ENCODE data around the gene EDEM3.

EDEM3 gene

GRCh38 chr1:184698016-184698415 lies 56.6 kb downstream of the EDEM3 start:
- no peak overlapping the region for H3K4me3 Mint-ChIP-seq
- no peaks in the 10 kb centered on the region for H3K4me1 Mint-ChIP-seq
- no peak for TF ChIP-seq CTCF (IDR thresholded peaks at IDR 0.05; ENCODE audit: unreplicated experiment in 3 of 3)
- H3K36me3 Mint-ChIP-seq (ENCODE audit: low read depth), result peaks cover 36% of the 10 kb centered on the region
- peak overlapping the region in 1 of 3 experiments; percentile 15 for H3K27ac Mint-ChIP-seq
- H3K27me3 Mint-ChIP-seq (ENCODE audit: low read depth), result no peaks in the 10 kb centered on the region
- H3K9me3 Mint-ChIP-seq, result no peaks in the 10 kb centered on the region

GRCh38 chr1:184696403-184696802 lies 58.3 kb downstream of the EDEM3 start:
- H3K4me3 Mint-ChIP-seq, result no peak overlapping the region
- TF ChIP-seq CTCF (IDR thresholded peaks at IDR 0.05; ENCODE audit: unreplicated experiment in 3 of 3), result no peak

GRCh38 chr1:184695023-184695422 lies 59.6 kb downstream of the EDEM3 start:
- TF ChIP-seq CTCF (IDR thresholded peaks at IDR 0.05; ENCODE audit: unreplicated experiment in 3 of 3), result no peak
- Mint-ChIP-seq H3K9me3 (no peaks in the 10 kb centered on the region), H3K4me3 (no peak overlapping the region), H3K4me1 (peaks cover 14% of the 10 kb centered on the region), H3K27ac (no peak overlapping the region), H3K36me3 (ENCODE audit: low read depth) (peaks cover 28% of the 10 kb centered on the region), H3K27me3 (ENCODE audit: low read depth) (no peaks in the 10 kb centered on the region)

More at GRCh38 chr1:184696403-184696802, 58.3 kb downstream of the EDEM3 start:
- no peak overlapping the region for H3K27ac Mint-ChIP-seq
- no peaks in the 10 kb centered on the region for H3K27me3 Mint-ChIP-seq (ENCODE audit: low read depth)
- H3K9me3 Mint-ChIP-seq, result no peaks in the 10 kb centered on the region
- peaks cover 10% of the 10 kb centered on the region for H3K4me1 Mint-ChIP-seq
- peaks cover 34% of the 10 kb centered on the region for H3K36me3 Mint-ChIP-seq (ENCODE audit: low read depth)

- Mint-ChIP-seq H3K27me3 (ENCODE audit: low read depth) (no peaks in the 10 kb centered on the region), H3K36me3 (ENCODE audit: low read depth) (peaks cover 24% of the 10 kb centered on the region), H3K9me3 (no peaks in the 10 kb centered on the region), H3K4me3 (no peak overlapping the region), H3K27ac (peak overlapping the region in 2 of 3 experiments; percentile 48 to 54), H3K4me1 (peaks cover 14% of the 10 kb centered on the region)
- no peak for TF ChIP-seq CTCF (IDR thresholded peaks at IDR 0.05; ENCODE audit: unreplicated experiment in 3 of 3)
Observed at GRCh38 chr1:184693011-184693410, 61.6 kb downstream of the EDEM3 start.

- Mint-ChIP-seq H3K4me1 (peaks cover 14% of the 10 kb centered on the region), H3K36me3 (ENCODE audit: low read depth) (peaks cover 24% of the 10 kb centered on the region), H3K27ac (no peak overlapping the region), H3K27me3 (ENCODE audit: low read depth) (no peaks in the 10 kb centered on the region), H3K9me3 (no peaks in the 10 kb centered on the region), H3K4me3 (no peak overlapping the region)
- TF ChIP-seq CTCF (IDR thresholded peaks at IDR 0.05; ENCODE audit: unreplicated experiment in 3 of 3), result peak; percentile 72 to 82 (median 81)
Observed at GRCh38 chr1:184691719-184692324, 62.8 kb downstream of the EDEM3 start.

GRCh38 chr1:184686540-184686939 lies 68.1 kb downstream of the EDEM3 start:
- H3K27me3 Mint-ChIP-seq (ENCODE audit: low read depth), result no peaks in the 10 kb centered on the region
- H3K9me3 Mint-ChIP-seq, result peaks cover 3% of the 10 kb centered on the region
- H3K27ac Mint-ChIP-seq, result peak overlapping the region in 2 of 3 experiments; percentile 15 to 46
- peaks cover 4% of the 10 kb centered on the region for H3K4me1 Mint-ChIP-seq
- H3K36me3 Mint-ChIP-seq (ENCODE audit: low read depth), result peaks cover 3% of the 10 kb centered on the region
- no peak overlapping the region for H3K4me3 Mint-ChIP-seq
- no peak for TF ChIP-seq CTCF (IDR thresholded peaks at IDR 0.05; ENCODE audit: unreplicated experiment in 3 of 3)

Measured in nephron (organoid).